Measurements from ENCODE around the gene KCNQ2.
"Not testable (repeated sequence)": the region's sequence is repeated elsewhere in the genome, so short reads cannot be mapped to it uniquely, and the experiment has no call there.

Gene KCNQ2

GRCh38 chr20:63380346-63380870, 92.0 kb downstream of the KCNQ2 start:
- no peak for DNase-seq

- DNase-seq, result not testable (repeated sequence)
Observed at GRCh38 chr20:63379872-63380271, 92.6 kb downstream of the KCNQ2 start.

GRCh38 chr20:63379296-63379695, 93.2 kb downstream of the KCNQ2 start:
- DNase-seq, result no peak

GRCh38 chr20:63378626-63379025, 93.8 kb downstream of the KCNQ2 start:
- no peak for DNase-seq

- no peak for DNase-seq
Observed at GRCh38 chr20:63377951-63378381, 94.5 kb downstream of the KCNQ2 start.

- DNase-seq, result no peak
Observed at GRCh38 chr20:63377256-63377941, 95.1 kb downstream of the KCNQ2 start.

GRCh38 chr20:63376283-63377250, 95.9 kb downstream of the KCNQ2 start:
- no peak for DNase-seq

GRCh38 chr20:63375438-63375837, 97.0 kb downstream of the KCNQ2 start:
- no peak for DNase-seq

GRCh38 chr20:63374504-63374903, 98.0 kb downstream of the KCNQ2 start:
- DNase-seq, result no peak

- DNase-seq, result no peak
Observed at GRCh38 chr20:63373996-63374395, 98.5 kb downstream of the KCNQ2 start.

- DNase-seq, result peak; percentile 61
Observed at GRCh38 chr20:63372971-63373885, 99.2 kb downstream of the KCNQ2 start.

- no peak for DNase-seq
Observed at GRCh38 chr20:63371291-63371865, 101.1 kb downstream of the KCNQ2 start.

- no peak for DNase-seq
Observed at GRCh38 chr20:63370618-63371187, 101.8 kb downstream of the KCNQ2 start.

GRCh38 chr20:63369724-63370617, 102.5 kb downstream of the KCNQ2 start:
- no peak for DNase-seq

GRCh38 chr20:63369024-63369530, 103.4 kb downstream of the KCNQ2 start:
- no peak for DNase-seq

- DNase-seq, result no peak
Observed at GRCh38 chr20:63368151-63368550, 104.3 kb downstream of the KCNQ2 start.

GRCh38 chr20:63367446-63368055, 104.9 kb downstream of the KCNQ2 start:
- no peak for DNase-seq

GRCh38 chr20:63366390-63367365, 105.8 kb downstream of the KCNQ2 start:
- no peak for DNase-seq

Data from MV-4-11 (cell line).